Skeletal muscle satellite cell (primary cell): ENCODE measurements around the gene MAT2A.

Experiments
- H3K27me3 ChIP-seq: 2 replicates; pipeline ENCODE4 v1.7.0; 2013; ENCODE audit warnings: low read length; ENCODE audit not compliant: control insufficient read depth, insufficient read depth
- H3K36me3 ChIP-seq: 2 replicates; pipeline ENCODE4 v1.7.0; 2013; ENCODE audit warnings: mild to moderate bottlenecking, control low read depth, low read length; ENCODE audit not compliant: insufficient read depth
- H3K4me1 ChIP-seq: 2 replicates; pipeline ENCODE4 v1.7.0; 2013; ENCODE audit warnings: low read length; ENCODE audit not compliant: control insufficient read depth, insufficient read depth
- H3K4me2 ChIP-seq: 2 replicates; pipeline ENCODE4 v1.7.0; 2013; ENCODE audit warnings: mild to moderate bottlenecking, low read length
- H3K4me3 ChIP-seq: 2 replicates; pipeline ENCODE4 v1.7.0; 2013; ENCODE audit warnings: low read length
- H3K9ac ChIP-seq: 2 replicates; pipeline ENCODE4 v1.7.0; 2013; ENCODE audit warnings: mild to moderate bottlenecking, low read depth, low read length, moderate library complexity
- H3K9me3 ChIP-seq: replicated peaks from 2 replicates; pipeline ENCODE4 v1.7.0; 2013; ENCODE audit warnings: mild to moderate bottlenecking, control low read depth, low read length

The MAT2A gene

GRCh38 chr2:85505551-85506238 is 33.3 kb upstream of the MAT2A start:
- H3K4me1 ChIP-seq, result peaks cover 54% of the 10 kb centered on the region
- H3K9me3 ChIP-seq, result no peaks in the 10 kb centered on the region
- peak overlapping the region; percentile 62 for H3K9ac ChIP-seq
- no peaks in the 10 kb centered on the region for H3K27me3 ChIP-seq
- no peaks in the 10 kb centered on the region for H3K36me3 ChIP-seq
- peak overlapping the region; percentile 11 for H3K4me3 ChIP-seq
- H3K4me2 ChIP-seq, result peak overlapping the region; percentile 50

GRCh38 chr2:85506768-85507181 is 32.2 kb upstream of the MAT2A start:
- Histone ChIP-seq H3K27me3 (no peaks in the 10 kb centered on the region), H3K4me1 (peaks cover 64% of the 10 kb centered on the region), H3K4me2 (peak overlapping the region; percentile 50), H3K9ac (peak overlapping the region; percentile 67), H3K4me3 (no peak overlapping the region), H3K9me3 (no peaks in the 10 kb centered on the region), H3K36me3 (no peaks in the 10 kb centered on the region)

GRCh38 chr2:85511008-85511811 is 27.8 kb upstream of the MAT2A start:
- no peaks in the 10 kb centered on the region for H3K9me3 ChIP-seq
- H3K4me3 ChIP-seq, result no peak overlapping the region
- H3K4me2 ChIP-seq, result no peak overlapping the region
- no peaks in the 10 kb centered on the region for H3K27me3 ChIP-seq
- no peaks in the 10 kb centered on the region for H3K36me3 ChIP-seq
- H3K9ac ChIP-seq, result no peak overlapping the region
- H3K4me1 ChIP-seq, result peaks cover 25% of the 10 kb centered on the region

GRCh38 chr2:85514323-85514722 is 24.6 kb upstream of the MAT2A start:
- H3K4me2 ChIP-seq, result no peak overlapping the region
- H3K36me3 ChIP-seq, result no peaks in the 10 kb centered on the region
- peaks cover 10% of the 10 kb centered on the region for H3K4me1 ChIP-seq
- no peaks in the 10 kb centered on the region for H3K9me3 ChIP-seq
- H3K4me3 ChIP-seq, result no peak overlapping the region
- H3K9ac ChIP-seq, result no peak overlapping the region
- no peaks in the 10 kb centered on the region for H3K27me3 ChIP-seq

- no peaks in the 10 kb centered on the region for H3K36me3 ChIP-seq
- H3K9me3 ChIP-seq, result no peaks in the 10 kb centered on the region
- no peak overlapping the region for H3K4me2 ChIP-seq
- no peak overlapping the region for H3K9ac ChIP-seq
- no peaks in the 10 kb centered on the region for H3K4me1 ChIP-seq
- H3K27me3 ChIP-seq, result no peaks in the 10 kb centered on the region
- no peak overlapping the region for H3K4me3 ChIP-seq
Measured at GRCh38 chr2:85516653-85517389, 22.1 kb upstream of the MAT2A start.

GRCh38 chr2:85522090-85522647 is 16.8 kb upstream of the MAT2A start:
- H3K36me3 ChIP-seq, result no peaks in the 10 kb centered on the region
- H3K4me1 ChIP-seq, result no peaks in the 10 kb centered on the region
- H3K9me3 ChIP-seq, result no peaks in the 10 kb centered on the region
- H3K9ac ChIP-seq, result no peak overlapping the region
- no peak overlapping the region for H3K4me2 ChIP-seq
- H3K4me3 ChIP-seq, result no peak overlapping the region
- H3K27me3 ChIP-seq, result no peaks in the 10 kb centered on the region

GRCh38 chr2:85523062-85523902 is 15.7 kb upstream of the MAT2A start:
- Histone ChIP-seq H3K4me1 (no peaks in the 10 kb centered on the region), H3K9me3 (no peaks in the 10 kb centered on the region), H3K9ac (no peak overlapping the region), H3K4me3 (no peak overlapping the region), H3K4me2 (no peak overlapping the region), H3K36me3 (no peaks in the 10 kb centered on the region), H3K27me3 (no peaks in the 10 kb centered on the region)

GRCh38 chr2:85523903-85524335 is 15.0 kb upstream of the MAT2A start:
- H3K9ac ChIP-seq, result no peak overlapping the region
- no peaks in the 10 kb centered on the region for H3K9me3 ChIP-seq
- no peaks in the 10 kb centered on the region for H3K4me1 ChIP-seq
- H3K27me3 ChIP-seq, result no peaks in the 10 kb centered on the region
- no peak overlapping the region for H3K4me2 ChIP-seq
- H3K4me3 ChIP-seq, result no peak overlapping the region
- H3K36me3 ChIP-seq, result no peaks in the 10 kb centered on the region

GRCh38 chr2:85524336-85524908 is 14.5 kb upstream of the MAT2A start:
- no peak overlapping the region for H3K4me2 ChIP-seq
- no peaks in the 10 kb centered on the region for H3K36me3 ChIP-seq
- no peak overlapping the region for H3K9ac ChIP-seq
- no peaks in the 10 kb centered on the region for H3K27me3 ChIP-seq
- H3K4me1 ChIP-seq, result no peaks in the 10 kb centered on the region
- H3K9me3 ChIP-seq, result no peaks in the 10 kb centered on the region
- no peak overlapping the region for H3K4me3 ChIP-seq

GRCh38 chr2:85525029-85525428 is 13.9 kb upstream of the MAT2A start:
- H3K9ac ChIP-seq, result no peak overlapping the region
- H3K4me3 ChIP-seq, result no peak overlapping the region
- no peaks in the 10 kb centered on the region for H3K27me3 ChIP-seq
- H3K4me2 ChIP-seq, result no peak overlapping the region
- H3K4me1 ChIP-seq, result no peaks in the 10 kb centered on the region
- H3K9me3 ChIP-seq, result no peaks in the 10 kb centered on the region
- no peaks in the 10 kb centered on the region for H3K36me3 ChIP-seq
